ENCODE measurements around the gene CASP10.

- TF ChIP-seq POLR2A (IDR thresholded peaks at IDR 0.05; ENCODE audit: low read depth): no peak
- TF ChIP-seq, protein P1, sequence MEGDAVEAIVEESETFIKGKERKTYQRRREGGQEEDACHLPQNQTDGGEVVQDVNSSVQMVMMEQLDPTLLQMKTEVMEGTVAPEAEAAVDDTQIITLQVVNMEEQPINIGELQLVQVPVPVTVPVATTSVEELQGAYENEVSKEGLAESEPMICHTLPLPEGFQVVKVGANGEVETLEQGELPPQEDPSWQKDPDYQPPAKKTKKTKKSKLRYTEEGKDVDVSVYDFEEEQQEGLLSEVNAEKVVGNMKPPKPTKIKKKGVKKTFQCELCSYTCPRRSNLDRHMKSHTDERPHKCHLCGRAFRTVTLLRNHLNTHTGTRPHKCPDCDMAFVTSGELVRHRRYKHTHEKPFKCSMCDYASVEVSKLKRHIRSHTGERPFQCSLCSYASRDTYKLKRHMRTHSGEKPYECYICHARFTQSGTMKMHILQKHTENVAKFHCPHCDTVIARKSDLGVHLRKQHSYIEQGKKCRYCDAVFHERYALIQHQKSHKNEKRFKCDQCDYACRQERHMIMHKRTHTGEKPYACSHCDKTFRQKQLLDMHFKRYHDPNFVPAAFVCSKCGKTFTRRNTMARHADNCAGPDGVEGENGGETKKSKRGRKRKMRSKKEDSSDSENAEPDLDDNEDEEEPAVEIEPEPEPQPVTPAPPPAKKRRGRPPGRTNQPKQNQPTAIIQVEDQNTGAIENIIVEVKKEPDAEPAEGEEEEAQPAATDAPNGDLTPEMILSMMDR (IDR thresholded peaks at IDR 0.05): no peak
- no peak for TF ChIP-seq POLR2AphosphoS5 (IDR thresholded peaks at IDR 0.05)
Measured at GRCh38 chr2:201269764-201270163, 86.8 kb downstream of the CASP10 start.

Measured in esophagus muscularis mucosa (tissue), 3 donors.